Measurements from ENCODE around the gene TNFAIP3.
A peak's percentile ranks its signal among the peaks of the same experiment; 100 is the strongest.

The TNFAIP3 gene

DNA sequence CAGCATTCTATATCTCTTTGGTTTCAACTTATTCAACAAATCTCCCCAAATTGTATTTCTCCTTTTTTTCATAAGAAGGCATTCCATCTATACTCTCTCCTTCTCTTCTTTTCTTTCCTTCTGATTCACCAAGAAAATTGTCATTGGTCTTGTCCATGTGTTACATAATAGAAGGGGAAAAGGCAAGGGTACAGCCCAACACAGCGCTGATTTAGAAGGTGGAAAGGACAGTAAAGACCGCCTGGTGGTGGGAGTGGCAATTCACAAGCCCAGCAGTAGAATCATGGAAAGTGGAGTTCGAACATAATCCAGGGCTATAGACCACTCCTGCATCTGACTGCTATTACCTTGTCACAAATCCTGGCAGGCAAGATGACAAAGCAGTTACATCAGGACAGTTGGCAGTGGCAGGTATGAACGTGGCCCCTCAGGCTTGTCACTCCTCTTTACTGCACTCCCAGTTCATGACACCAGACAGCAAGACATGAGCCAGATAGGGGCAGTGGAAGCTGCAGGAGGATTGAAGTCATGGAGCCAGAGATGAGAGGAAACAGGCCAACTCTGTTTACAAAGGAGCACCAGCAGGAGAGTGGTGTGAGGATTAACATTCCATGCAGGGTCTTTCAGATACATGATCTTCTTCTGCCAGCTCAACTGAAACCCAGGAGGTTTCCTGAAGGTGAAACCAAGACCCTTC lies 2.1 kb upstream of the TNFAIP3 start:
- DNase-seq (ENCODE audit: low read depth in 2 of 2): no peak

DNA sequence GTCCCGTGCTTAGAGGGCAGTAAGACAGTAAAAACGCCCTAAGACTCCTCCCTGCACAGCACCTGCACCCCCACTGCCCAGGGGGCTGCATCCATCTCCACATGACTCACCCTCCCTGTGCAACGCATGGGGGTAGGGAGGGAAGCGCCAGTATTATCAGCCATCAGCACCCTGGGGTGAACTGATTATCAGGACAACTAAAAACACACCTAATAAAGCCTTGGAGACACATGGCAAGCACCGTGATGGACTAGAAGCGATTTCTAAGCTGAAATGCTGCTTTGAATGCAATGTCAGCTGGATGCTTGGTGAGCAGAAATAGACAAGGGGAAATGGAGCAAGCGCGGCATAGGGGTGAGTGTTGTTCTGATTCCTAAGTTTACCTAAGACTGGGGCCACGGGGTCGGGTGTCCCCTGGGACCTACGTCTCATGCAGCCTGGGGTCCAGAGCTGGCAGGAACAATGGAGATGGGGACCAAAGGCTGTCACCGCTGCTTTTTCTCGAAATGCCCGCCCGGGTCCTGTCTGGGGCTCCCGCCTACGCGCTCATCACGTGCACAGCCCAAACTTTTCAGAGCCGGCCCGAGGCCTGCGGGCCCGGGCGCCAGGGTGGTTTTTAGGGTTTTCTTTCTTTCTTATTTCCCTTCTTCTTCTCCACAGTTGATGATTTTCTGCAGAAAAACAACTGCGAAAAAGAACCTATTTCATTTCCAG lies 702 bp upstream of the TNFAIP3 start:
- no peak for DNase-seq (ENCODE audit: low read depth in 2 of 2)

DNA sequence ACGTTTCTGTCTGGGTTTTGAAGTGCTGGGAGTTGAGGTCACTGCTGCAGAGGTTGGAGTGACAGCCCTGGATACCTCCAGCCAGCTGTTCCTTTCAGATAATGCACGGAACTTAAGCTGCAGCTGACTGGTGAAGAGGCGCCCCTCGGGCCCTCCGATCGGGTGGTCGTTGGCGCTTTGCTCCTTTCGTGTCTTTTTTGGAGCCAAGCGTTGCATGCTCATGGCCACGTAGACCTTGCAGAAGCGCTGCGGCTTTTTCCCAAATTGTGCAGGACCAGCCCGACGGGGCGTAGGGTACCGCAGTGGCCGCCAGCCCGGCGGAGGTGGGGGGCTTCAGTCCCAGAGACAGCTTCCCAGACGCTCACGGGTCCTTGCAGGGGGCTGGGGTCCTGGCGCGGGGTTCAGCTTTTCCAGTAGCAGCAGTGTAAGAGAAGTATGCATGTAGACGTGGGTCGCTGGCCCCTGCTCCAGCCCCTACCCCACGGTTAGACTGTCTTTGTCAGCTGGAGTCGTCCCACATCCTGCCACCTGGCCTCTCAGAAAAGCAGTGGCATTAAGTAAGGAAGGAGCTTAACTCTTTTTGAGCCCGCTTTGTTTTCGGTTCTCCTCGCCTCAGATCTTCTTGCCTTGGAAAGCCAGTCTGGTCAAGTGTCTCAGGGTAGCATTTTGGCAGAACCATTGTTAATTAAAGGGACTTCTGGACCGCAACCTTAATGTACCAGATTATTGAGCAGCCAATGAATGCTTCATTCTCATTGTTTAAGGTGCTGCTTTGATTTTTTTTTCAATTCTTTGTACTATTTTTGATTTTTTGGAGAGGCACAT lies 838 bp downstream of the TNFAIP3 start:
- DNase-seq (ENCODE audit: low read depth in 2 of 2): no peak

DNA sequence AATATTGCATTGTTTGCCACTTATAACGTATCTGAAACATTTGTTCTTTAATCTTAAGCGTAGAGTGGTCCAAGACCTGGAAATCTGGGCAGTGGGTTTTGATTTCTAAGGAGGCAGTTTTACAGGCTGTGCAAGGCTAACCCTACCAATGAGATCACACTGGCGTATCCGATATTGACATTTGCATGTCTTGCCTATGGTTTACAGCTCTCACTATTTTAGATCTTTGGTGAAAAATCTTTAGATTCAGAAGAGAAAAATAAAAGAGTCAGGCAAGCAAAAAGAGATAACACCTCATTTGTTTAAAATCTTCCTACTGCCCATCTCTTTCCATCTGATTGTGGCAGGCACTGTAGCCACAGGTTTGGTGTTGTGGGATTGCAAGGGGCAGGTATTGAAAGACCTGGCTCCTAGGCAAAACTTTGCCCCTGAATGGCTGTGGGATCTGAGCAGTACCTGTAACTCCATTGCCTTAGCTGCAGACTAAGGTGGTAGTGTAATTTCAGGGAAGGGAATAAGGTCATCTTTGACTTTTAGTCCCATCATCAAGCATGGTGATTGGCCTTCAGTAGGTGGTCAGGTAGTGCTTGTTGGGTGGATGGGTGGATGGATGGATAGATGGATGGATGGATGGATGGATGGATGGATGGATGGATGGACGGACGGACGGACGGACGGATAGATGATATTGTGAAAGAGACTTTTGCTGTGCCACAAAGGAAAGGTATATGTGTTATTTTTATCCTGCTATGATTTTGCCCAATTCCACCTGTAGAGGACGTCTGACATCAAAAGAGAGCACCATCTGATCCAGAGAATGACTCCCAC lies 1.9 kb downstream of the TNFAIP3 start:
- no peak for DNase-seq (ENCODE audit: low read depth in 2 of 2)

DNA sequence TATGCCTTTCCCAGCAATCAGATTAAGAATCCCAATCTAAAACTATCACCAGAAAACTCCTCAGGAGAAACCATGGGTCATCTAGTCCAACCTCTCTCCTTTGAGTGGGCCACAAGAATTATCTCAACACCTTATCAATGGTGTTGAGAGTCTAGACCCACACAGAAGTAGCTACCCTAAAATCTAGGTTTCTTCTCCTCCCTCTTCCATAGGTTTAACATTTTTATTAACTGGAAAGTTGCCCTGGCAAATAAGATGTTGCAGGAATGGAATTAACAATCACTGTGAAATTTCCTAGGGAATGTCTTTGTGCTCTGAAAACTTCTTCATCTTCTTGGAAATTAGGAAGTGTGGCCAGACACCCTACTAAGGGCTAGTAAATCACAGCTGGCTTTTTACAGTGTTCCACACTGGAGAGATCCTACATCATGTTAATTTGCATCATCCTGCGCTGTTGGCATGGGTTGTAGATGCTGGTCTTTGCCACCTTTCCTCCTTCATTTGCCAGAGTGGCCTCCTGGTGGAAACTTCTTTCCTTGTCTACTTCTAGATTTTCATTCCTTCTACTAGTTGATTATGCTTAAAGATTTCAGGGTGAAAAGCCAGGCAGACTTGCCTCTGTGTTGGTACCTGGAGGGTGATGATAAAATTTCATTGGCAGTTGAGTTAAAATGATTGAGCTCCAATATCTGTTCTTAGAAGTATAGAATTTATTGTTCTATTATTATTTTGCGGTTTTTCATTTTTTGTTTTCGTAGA lies 2.7 kb downstream of the TNFAIP3 start:
- no peak for DNase-seq (ENCODE audit: low read depth in 2 of 2)

DNA sequence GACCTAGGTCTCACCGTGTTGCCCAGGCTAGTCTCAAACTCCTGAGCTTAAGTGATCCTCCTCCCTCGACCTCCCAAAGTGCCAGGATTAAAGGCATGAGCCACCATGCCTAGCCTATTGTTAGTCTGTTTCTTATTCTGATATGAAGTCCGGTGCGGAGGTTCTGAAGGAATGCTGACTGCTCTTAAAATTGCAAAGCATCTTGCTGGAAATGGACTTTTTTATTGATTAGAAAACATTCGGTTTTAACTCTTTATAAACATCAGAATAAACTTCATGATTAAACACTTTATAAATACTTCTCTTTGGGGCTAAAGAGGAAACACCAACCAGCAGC lies 3.2 kb downstream of the TNFAIP3 start:
- DNase-seq (ENCODE audit: low read depth in 2 of 2): no peak

DNA sequence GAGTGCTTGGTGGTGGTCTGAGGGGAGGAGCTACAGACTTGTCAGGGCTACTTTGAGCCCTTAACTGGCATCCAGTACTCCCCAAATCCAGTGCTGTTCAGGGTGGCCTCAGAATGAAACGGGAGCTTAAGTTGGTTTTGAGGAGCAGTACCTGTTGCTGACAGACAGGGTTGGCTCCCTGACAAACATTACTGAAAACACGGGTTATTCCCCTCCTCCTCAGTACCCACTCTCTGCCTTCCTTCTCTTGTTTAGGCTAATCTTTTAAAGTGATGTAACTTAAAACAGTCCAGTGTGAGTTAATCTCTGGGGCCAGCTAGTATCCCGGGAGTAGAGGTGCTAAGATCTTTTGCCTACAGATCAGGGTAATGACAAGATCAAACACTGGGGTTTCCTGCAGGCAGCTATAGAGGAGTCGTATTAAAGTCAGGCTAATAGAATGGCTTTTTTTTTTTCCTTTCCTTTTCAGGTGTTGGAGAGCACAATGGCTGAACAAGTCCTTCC lies 3.7 kb downstream of the TNFAIP3 start:
- DNase-seq (ENCODE audit: low read depth in 2 of 2): no peak

DNA sequence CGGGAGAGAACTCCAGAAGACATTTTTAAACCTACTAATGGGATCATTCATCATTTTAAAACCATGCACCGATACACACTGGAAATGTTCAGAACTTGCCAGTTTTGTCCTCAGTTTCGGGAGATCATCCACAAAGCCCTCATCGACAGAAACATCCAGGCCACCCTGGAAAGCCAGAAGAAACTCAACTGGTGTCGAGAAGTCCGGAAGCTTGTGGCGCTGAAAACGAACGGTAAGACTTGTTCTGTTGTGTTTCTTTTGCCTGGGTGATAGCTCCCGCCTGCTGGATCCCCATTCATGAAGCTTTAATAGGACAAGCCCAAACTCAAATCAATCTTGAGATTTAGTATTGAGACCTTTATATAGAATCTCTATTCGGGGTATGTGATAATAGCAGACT lies 4.2 kb downstream of the TNFAIP3 start:
- DNase-seq (ENCODE audit: low read depth in 2 of 2): no peak

DNA sequence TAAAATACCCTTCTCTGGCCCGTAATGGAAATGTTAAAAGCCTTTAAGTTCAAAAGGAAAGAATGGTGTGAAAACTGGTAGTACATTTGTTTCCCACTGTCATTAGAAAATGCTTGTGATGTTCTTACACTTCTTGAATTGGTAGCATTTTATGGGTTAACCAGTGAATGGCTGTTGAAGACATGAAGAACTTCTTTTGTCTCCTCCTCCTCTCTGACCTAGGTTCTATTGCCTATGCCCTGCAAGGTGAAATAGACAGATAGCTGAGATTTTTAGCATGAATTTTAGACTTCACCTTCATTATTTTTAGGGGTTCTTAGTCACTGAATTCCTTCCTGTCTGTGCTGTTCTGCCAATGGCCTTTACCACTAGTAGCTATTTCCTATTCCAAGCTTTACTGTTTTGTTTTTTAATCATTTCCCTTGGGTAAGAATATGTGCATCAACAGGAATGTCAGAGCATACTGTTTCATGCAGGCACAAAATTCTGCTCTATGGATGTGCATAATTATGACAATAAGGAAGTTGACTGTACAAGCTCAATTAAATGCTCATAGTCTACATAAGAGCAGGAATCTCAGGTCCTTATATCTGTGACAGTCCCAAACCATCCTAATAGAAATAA lies 4.9 kb downstream of the TNFAIP3 start:
- DNase-seq (ENCODE audit: low read depth in 2 of 2): no peak

DNA sequence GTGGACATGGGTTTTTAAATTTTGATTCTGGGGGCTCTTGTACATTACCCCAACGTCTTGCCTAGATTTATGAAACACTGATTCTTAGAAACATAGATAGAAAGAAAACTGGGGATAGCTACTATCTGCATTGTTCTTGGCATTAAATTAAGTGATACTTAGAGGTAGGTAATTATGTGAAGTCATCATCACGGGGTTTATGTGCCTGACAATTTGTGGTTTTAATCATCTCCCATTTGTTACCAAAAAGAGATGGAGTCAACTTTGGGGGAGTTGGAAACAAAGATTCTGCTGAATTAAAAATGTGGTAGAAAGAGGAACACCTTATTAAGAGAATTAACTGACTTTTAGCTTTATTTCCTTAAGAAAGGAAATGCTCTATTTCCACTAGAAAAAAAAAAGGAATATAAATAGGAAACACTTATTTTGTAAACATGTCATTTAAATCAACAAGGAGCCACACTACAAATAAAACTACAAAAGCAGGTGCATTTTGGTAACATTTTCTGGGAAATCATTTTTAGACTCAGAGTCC lies 5.6 kb downstream of the TNFAIP3 start:
- no peak for DNase-seq (ENCODE audit: low read depth in 2 of 2)

DNA sequence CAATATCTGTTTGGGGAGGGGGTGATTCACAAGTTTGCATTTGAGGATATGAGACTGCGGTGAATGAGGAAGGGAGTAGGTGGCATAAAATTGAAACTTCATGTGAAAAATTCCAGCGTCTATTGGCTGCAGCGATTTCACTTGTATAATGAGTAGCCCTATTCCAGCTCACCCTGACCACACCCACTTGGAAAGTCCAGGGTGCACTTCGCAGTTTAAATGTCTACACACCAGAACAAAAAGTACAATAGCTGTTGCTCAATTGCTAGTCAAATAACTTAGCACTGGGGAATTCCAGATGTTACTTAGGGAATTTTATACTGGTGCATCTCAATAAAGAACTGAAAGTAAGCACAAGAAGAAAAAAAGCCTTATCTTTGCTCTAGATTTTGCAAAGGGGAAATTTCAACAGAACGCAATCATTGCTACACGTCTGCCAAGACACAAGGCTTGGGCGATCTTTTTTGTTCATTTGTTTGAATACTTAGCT lies 6.3 kb downstream of the TNFAIP3 start:
- DNase-seq (ENCODE audit: low read depth in 2 of 2): peak; percentile 77 to 83

DNA sequence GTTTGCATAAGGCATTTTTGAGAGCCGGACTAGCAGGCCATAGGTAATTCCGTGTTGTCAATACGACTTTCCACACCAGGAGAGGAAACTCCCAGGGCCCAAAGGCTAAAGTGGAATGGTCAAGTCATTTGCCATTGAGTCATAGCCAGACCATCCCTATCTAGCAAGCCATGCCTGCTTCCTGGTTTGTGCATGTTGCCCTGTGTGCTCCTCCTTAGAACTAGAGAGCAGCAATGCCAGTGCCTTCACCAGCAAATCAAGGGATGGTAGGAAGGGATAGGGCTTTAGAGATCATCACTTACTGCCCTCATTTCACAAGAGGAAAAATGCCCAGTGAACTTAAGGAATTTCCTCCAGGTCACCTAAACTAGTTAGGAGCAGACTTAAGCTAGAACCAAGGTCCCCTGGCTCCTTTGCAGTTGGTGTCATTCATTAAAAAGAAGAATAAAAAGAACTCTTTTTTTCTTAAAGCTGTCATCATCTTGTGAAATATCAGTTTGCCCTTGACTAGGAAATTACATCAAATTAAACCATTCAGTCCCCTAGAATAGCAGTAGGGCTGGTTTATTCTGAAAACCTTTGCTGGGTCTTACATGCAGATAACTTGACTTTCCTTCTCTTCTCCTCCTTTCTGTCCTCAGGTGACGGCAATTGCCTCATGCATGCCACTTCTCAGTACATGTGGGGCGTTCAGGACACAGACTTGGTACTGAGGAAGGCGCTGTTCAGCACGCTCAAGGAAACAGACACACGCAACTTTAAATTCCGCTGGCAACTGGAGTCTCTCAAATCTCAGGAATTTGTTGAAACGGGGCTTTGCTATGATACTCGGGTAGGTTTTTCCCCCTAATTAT lies 7.4 kb downstream of the TNFAIP3 start:
- DNase-seq (ENCODE audit: low read depth in 2 of 2): no peak

DNA sequence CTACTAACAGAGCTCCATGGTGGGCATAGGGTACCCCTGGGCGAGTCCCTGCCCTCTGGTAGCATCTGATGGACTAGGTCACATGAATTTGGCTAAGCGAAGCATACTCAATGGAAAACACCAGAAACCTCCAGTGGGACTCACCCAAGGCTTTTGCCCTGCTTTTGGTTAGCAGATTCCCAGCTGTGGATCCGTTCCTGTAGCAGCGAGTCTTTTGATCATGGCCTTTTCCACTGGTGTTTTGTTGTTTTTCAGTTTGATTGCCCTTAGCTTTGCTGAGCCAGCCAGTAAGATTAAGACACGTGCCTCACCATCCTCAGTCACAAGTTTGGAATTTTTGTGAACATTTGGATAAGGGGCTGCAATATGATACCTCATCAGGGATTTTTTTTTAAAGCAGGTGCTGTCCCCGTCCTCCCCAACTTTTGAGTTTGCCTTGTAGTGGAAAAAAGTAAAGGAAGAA lies 8.0 kb downstream of the TNFAIP3 start:
- no peak for DNase-seq (ENCODE audit: low read depth in 2 of 2)

DNA sequence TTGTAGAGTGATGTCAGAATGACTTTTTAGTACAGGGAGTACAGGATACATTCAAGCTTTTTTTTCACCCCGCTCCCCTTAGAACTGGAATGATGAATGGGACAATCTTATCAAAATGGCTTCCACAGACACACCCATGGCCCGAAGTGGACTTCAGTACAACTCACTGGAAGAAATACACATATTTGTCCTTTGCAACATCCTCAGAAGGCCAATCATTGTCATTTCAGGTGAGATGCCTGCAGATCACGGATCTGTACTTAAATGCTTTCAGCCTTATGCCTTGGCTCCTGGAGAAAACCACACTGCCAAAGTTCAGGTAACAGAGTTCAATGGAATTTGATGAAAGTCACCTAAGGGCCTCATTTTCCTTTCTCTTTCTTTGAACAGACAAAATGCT lies 8.5 kb downstream of the TNFAIP3 start:
- no peak for DNase-seq (ENCODE audit: low read depth in 2 of 2)

DNA sequence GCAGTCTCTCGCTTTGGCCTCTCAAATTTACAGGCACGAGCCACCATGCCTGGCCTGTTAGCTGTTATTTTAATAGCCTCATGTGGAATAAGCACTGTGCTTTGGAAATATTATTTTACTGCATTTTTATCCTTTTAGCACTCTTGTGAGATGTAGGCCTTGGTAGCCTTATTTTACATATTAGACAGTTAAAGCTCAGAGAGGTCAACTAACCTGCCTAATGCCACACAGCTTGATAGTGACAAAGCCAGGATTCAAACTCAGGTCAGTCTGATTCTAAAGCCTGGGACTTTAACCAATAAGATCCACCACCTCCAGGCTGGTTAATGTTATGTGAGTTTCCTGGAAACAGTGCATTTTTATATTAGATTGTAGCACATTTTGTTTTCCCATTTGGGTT lies 9.5 kb downstream of the TNFAIP3 start:
- no peak for DNase-seq (ENCODE audit: low read depth in 2 of 2)

DNA sequence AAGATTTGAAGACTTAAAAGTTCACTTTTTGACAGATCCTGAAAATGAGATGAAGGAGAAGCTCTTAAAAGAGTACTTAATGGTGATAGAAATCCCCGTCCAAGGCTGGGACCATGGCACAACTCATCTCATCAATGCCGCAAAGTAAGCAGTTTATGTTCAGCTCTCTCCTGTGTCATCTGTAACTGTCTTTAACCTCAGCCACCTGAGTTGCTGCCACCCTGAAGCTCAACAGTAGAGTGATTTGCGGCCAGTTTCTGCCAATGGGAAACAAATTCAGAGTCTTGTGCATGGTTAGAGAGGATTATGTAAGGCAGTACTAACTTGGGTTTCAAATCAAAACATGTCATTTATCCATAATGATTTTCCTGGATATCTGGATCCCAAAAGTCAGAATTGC lies 10.1 kb downstream of the TNFAIP3 start:
- no peak for DNase-seq (ENCODE audit: low read depth in 2 of 2)

DNA sequence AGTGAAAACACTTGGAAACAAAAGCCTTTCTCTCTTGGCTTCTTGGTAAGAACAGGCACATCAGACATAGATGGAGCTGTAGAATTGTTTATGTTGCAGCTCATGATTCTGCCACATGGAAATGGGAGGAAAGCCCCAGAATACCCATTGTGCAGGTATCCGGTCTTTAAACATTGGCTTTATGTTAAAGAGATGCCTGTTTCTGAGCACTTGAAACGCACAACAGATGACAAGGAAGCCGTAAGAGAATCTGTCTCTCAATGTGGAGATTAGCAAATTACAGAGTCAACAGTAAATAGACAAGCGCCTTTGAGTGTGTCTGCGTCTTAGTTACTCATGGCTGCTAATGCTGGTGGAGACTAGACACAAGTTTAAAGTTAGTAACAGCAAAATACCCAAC lies 10.5 kb downstream of the TNFAIP3 start:
- DNase-seq (ENCODE audit: low read depth in 2 of 2): no peak

DNA sequence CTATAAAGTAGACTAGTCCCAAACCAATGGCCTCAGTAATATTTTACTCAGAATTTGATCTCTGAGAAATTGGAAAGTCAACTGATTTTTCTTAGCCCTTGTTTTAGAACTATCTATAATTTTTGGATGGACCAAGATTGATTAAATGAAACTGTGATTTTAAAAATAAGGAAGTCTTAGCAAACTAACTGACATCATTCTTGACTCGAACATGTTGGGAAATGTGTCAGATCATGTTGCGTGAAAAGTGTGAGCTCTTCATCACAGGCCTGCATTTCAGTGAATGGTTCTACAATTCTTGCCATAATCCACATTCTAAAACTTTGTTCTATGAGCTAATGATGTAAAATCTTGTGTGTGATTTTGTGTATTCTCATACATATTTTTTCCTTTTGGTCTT lies 11.0 kb downstream of the TNFAIP3 start:
- DNase-seq (ENCODE audit: low read depth in 2 of 2): no peak

Data from stimulated activated CD8-positive, alpha-beta memory T cell treated with anti-CD3 and anti-CD28 coated beads, Interleukin-7, amount 100 ng/mL, for 4 hours (primary cell).